Liver (tissue), 3 donors: ENCODE data around the gene RASSF8.

Source experiments
- EGR1 ChIP-seq, 2 donors: IDR thresholded peaks; 2 replicates each; pipeline ENCODE4 v1.6.1; 2016 to 2018; ENCODE audit warnings: antibody characterized with exemption in 2 of 2, low read depth in 2 of 2
- GABPA ChIP-seq, 2 donors: IDR thresholded peaks in 1 of 2; conservative IDR thresholded peaks in 1 of 2; 2 replicates each; pipeline ENCODE4 v1.6.1; 2016; ENCODE audit warnings: antibody characterized with exemption in 2 of 2, mild to moderate bottlenecking in 1 of 2, moderate library complexity in 1 of 2
- HNF4A ChIP-seq, 2 donors: conservative IDR thresholded peaks; 2 replicates each; pipeline ENCODE4 v1.6.1; 2016; ENCODE audit warnings: antibody characterized with exemption in 2 of 2, mild to moderate bottlenecking in 2 of 2
- JUND ChIP-seq, 2 donors: IDR thresholded peaks; 2 replicates each; pipeline ENCODE4 v1.6.1; 2016; ENCODE audit warnings: antibody characterized with exemption in 2 of 2
- RAD21 ChIP-seq, 2 donors: IDR thresholded peaks; 2 replicates each; pipeline ENCODE4 v1.6.1; 2016; ENCODE audit warnings: antibody characterized with exemption in 2 of 2, mild to moderate bottlenecking in 2 of 2
- TAF1 ChIP-seq: conservative IDR thresholded peaks from 2 replicates; pipeline ENCODE4 v1.6.1; 2016; ENCODE audit warnings: antibody characterized with exemption, mild to moderate bottlenecking
- YY1 ChIP-seq: IDR thresholded peaks from 2 replicates; pipeline ENCODE4 v1.6.1; 2016; ENCODE audit warnings: antibody characterized with exemption, mild to moderate bottlenecking
- TF ChIP-seq, protein P1 (sequence below): fragments of 150-350 bp; IDR thresholded peaks from 2 replicates; pipeline ENCODE4 v1.5.1; 2017; ENCODE audit warnings: improper control_type of control experiment, low read depth, low read length; ENCODE audit not compliant: missing input control
- TF ChIP-seq, protein P2 (sequence below): IDR thresholded peaks from 2 replicates; pipeline ENCODE4 v1.6.1; 2016; ENCODE audit warnings: antibody characterized with exemption
- TF ChIP-seq, protein P3 (sequence below): IDR thresholded peaks from 2 replicates; pipeline ENCODE4 v1.6.1; 2016; ENCODE audit warnings: antibody characterized with exemption, mild to moderate bottlenecking
- TF ChIP-seq, protein P4 (sequence below): IDR thresholded peaks from 2 replicates; pipeline ENCODE4 v1.6.1; 2016; ENCODE audit warnings: antibody characterized with exemption
- donor health status: healthy.
- donor health status: healthy.

DNA sequence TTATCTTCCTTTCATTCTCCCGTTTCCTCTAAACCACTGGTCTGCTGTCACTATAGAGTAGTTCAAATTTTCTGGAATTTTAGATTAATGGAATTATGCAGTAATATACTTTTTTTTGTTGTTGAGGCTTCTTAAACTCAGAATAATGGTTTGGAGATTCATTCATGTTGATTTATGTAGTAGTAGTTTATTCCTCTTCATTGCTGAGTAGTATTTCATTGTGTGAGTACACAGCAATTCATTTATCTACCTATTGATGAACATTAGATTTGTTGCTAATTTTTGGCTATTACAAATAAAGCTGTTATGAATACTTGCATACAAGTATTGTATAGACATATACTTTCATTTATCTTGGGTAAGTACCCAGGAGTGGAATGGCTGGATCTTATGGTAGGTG, 7.2 kb downstream of the RASSF8 start:
- TF ChIP-seq JUND (IDR thresholded peaks at IDR 0.05) (no peak), GABPA (IDR thresholded peaks at IDR 0.05 in 1 of 2, conservative IDR thresholded peaks at IDR 0.05 in 1 of 2) (no peak), RAD21 (IDR thresholded peaks at IDR 0.05) (no peak), HNF4A (conservative IDR thresholded peaks at IDR 0.05) (no peak), EGR1 (IDR thresholded peaks at IDR 0.05; ENCODE audit: low read depth in 2 of 2) (no peak), YY1 (no peak), TAF1 (no peak)
- TF ChIP-seq, protein P1, sequence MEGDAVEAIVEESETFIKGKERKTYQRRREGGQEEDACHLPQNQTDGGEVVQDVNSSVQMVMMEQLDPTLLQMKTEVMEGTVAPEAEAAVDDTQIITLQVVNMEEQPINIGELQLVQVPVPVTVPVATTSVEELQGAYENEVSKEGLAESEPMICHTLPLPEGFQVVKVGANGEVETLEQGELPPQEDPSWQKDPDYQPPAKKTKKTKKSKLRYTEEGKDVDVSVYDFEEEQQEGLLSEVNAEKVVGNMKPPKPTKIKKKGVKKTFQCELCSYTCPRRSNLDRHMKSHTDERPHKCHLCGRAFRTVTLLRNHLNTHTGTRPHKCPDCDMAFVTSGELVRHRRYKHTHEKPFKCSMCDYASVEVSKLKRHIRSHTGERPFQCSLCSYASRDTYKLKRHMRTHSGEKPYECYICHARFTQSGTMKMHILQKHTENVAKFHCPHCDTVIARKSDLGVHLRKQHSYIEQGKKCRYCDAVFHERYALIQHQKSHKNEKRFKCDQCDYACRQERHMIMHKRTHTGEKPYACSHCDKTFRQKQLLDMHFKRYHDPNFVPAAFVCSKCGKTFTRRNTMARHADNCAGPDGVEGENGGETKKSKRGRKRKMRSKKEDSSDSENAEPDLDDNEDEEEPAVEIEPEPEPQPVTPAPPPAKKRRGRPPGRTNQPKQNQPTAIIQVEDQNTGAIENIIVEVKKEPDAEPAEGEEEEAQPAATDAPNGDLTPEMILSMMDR, result no peak
- TF ChIP-seq, protein P2, sequence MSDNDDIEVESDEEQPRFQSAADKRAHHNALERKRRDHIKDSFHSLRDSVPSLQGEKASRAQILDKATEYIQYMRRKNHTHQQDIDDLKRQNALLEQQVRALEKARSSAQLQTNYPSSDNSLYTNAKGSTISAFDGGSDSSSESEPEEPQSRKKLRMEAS, result no peak
- TF ChIP-seq, protein P3, sequence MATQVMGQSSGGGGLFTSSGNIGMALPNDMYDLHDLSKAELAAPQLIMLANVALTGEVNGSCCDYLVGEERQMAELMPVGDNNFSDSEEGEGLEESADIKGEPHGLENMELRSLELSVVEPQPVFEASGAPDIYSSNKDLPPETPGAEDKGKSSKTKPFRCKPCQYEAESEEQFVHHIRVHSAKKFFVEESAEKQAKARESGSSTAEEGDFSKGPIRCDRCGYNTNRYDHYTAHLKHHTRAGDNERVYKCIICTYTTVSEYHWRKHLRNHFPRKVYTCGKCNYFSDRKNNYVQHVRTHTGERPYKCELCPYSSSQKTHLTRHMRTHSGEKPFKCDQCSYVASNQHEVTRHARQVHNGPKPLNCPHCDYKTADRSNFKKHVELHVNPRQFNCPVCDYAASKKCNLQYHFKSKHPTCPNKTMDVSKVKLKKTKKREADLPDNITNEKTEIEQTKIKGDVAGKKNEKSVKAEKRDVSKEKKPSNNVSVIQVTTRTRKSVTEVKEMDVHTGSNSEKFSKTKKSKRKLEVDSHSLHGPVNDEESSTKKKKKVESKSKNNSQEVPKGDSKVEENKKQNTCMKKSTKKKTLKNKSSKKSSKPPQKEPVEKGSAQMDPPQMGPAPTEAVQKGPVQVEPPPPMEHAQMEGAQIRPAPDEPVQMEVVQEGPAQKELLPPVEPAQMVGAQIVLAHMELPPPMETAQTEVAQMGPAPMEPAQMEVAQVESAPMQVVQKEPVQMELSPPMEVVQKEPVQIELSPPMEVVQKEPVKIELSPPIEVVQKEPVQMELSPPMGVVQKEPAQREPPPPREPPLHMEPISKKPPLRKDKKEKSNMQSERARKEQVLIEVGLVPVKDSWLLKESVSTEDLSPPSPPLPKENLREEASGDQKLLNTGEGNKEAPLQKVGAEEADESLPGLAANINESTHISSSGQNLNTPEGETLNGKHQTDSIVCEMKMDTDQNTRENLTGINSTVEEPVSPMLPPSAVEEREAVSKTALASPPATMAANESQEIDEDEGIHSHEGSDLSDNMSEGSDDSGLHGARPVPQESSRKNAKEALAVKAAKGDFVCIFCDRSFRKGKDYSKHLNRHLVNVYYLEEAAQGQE, result no peak
- TF ChIP-seq, protein P4, sequence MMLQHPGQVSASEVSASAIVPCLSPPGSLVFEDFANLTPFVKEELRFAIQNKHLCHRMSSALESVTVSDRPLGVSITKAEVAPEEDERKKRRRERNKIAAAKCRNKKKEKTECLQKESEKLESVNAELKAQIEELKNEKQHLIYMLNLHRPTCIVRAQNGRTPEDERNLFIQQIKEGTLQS, result no peak
